Measurements from ENCODE around the gene BBX.

DNA sequence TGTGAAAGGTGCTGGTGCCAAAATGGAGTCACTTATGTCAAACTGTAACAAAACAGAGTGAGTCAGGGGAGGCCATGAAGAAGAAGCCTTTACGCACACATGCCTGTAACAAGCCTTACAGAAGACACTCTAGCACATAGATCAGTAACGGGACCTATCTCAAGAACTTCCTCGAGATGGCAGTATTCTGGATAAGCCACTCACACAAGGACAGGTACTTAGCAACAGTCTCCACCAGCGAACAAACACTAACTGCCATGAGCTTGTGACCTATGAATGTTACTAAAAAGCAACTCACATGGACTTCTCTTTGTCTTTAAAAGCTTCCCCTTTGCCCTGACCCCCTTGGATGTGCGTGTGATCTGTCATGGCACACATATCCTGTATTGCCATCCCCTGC is 332.9 kb downstream of the BBX start:
- TF ChIP-seq, protein P1, sequence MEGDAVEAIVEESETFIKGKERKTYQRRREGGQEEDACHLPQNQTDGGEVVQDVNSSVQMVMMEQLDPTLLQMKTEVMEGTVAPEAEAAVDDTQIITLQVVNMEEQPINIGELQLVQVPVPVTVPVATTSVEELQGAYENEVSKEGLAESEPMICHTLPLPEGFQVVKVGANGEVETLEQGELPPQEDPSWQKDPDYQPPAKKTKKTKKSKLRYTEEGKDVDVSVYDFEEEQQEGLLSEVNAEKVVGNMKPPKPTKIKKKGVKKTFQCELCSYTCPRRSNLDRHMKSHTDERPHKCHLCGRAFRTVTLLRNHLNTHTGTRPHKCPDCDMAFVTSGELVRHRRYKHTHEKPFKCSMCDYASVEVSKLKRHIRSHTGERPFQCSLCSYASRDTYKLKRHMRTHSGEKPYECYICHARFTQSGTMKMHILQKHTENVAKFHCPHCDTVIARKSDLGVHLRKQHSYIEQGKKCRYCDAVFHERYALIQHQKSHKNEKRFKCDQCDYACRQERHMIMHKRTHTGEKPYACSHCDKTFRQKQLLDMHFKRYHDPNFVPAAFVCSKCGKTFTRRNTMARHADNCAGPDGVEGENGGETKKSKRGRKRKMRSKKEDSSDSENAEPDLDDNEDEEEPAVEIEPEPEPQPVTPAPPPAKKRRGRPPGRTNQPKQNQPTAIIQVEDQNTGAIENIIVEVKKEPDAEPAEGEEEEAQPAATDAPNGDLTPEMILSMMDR (conservative IDR thresholded peaks at IDR 0.05; ENCODE audit: low read depth, low read length), result peak; percentile 69
- TF ChIP-seq EZH2phosphoT487 (IDR thresholded peaks at IDR 0.05; ENCODE audit: borderline replicate concordance, low read length) (no peak), EZH2 (IDR thresholded peaks at IDR 0.05; ENCODE audit: low read length, unreplicated experiment) (no peak)
